Skin of body (tissue), 2 donors: ENCODE results near the gene MACO1. TPM values are rescaled to one million over a fixed set of nuclear protein-coding genes. Genes with fewer than 3 reads are reported as not detected.
A peak's percentile ranks its signal among the peaks of the same experiment; 100 is the strongest.
"Not testable (repeated sequence)": the region's sequence is repeated elsewhere in the genome, so short reads cannot be mapped to it uniquely, and the experiment has no call there.

Experiments used
- DNase-seq: peaks from one replicate; lab custom pipeline; 2025; lab: John Stamatoyannopoulos, UW
- total RNA-seq: library from RNA; depleted of rRNA; stranded (reverse); fragments of >200 nt; gene quantifications from one replicate; pipeline ENCODE4 v1.2.3, GENCODE V29; 2014

MACO1 gene
- total RNA-seq, 1 donor from 2014 or later: 13.1 TPM

DNA sequence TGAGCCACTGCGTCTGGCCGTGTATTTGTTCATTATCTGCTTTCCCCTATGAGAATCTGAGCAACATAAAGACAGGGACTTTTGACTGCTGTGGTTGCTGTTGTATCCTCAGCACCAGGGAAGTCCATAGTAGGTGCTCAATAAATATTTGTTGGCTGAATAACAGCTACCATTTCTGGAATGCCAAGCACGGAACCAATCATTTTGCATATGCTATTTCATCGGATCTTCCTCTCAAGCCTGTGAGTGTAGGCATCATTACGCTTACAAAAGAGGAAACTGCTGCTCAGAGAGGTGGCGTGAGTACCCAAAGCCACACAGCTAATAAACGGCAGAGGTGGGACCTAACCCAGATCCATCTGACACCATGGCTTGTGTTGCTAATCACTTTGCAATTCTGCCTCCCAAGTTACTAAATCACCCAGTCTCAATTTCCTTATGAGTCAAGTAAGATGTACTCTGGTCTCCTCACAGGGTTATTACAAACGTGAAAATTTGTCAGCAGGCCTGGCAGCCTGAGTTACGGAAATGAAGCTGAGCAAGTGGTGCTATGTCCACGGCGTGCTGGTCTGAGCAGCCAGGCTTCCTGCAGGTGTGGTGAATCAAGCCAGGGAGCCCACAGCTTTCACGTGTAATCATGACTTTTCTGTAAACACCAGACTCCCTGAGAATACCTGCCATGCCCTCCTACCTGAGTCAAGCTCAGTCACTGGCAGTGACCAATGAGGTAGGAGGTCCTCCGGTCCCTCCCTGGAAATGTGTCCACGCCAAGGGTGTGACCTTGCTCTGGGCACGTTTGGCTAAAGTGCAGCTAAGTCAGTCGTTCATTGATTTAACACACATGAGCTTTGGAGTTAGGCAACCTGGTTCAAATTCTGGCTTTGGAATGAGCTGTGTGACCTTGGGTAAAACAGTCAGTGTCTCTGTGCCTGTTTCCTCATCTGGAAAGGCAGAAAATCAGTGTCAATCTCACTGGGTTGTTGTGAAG, 5.3 kb upstream of the MACO1 start:
- no peak for DNase-seq

DNA sequence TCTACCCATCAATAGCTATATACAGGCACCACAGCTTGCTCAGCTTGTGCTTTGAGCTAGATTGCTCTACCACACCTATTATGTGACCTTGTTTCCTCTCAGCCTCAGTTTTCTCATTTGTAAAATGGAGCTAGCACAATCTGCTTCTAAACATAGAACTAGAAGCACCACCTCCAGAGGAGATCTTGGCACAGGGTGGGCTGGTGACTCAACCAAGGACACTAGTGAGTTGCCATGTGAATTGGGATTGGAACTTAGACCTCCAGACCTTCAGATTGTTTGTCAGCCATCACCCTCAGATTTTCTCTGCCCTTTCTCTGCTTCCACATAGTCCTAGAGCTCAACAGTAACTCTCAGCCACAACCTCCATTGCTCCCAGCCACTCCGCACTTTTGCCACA, 3.0 kb upstream of the MACO1 start:
- DNase-seq: no peak

- DNase-seq: no peak
These were observed 2.1 kb upstream of the MACO1 start for GRCh38 chr1:25428475-25429166.

DNA sequence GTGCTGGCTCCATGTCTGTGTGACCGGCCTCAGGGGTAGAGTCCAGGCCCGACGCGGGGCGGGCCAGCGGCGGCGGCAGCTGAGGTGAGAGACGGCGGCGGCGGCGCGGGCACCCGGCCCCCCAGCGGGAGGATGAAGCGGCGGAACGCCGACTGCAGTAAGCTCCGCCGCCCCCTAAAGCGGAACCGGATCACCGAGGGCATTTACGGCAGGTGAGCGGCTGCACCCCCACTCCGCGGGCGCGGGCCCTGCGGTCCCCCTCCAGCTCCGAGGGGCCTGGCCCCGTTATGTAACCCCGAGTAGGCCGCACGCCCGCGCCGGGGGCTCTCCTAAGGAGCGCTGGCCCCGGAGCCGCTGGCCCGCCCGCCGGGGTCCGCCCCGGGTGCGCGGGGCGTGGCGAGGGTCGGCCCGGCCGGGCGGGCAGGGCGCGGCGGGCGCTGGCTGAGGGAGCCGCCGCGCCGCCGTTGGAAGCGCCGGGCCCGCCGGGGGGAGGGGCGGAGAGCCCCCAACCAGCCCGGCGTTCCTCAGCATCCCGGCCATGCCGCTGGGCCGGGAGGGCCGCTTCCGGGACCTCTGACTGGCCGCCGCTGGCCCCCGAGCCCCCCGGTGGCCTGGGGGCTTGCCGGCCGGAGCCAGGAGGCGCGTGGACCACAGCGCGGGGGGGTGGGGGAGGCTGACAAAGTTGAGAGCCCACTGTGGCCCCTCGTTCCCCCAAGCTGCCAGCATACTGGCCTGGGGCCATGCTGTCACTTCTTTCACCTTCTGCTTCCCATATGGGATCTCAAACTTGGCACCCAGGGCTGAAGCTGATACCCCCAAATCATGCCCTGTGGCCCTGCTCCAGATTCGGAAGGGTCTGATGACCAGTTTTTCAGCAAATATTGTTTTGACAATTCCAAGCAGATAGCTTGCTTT, 527 bp downstream of the MACO1 start:
- DNase-seq: no peak

- peak; percentile 21 for DNase-seq
These were observed 1.4 kb downstream of the MACO1 start for GRCh38 chr1:25431955-25432719.

GRCh38 chr1:25432749-25433388, 2.2 kb downstream of the MACO1 start:
- no peak for DNase-seq

DNA sequence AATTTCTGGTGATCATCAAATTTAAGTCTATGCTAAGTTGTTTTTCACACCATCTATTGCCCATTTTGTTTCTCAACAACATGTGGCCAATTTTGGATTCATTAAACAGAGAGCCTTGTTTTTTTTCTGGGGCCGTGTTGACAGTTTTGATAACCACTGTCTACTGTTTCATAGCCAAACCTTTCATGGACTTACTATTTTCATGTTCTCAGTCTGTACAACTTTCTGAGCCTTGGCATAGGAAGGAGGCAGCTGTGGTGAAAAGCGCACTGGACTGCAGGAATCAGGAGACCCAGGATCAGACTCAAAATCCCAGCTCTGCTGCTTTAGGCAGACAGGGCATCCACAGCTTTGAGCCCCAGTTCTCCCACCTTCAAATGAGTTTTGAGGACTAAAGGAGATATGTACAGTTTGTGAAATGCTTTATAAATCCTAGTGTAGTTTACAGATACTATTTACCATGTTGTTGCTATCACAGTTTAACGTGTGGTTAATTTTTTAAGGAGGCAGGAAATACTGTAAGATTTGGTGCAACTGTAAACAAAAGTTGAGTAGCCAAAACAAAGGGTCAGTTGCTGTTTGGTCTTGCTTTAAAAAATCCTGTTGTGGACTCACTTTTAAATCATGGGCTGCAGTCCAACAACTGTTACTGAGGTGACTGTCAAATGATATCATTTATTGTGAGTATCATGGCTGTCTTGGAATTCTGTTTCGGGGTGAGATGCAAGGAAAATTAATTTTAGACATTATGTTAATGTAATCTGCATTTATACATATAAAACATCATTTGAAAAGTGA, 2.9 kb downstream of the MACO1 start:
- DNase-seq: no peak

DNA sequence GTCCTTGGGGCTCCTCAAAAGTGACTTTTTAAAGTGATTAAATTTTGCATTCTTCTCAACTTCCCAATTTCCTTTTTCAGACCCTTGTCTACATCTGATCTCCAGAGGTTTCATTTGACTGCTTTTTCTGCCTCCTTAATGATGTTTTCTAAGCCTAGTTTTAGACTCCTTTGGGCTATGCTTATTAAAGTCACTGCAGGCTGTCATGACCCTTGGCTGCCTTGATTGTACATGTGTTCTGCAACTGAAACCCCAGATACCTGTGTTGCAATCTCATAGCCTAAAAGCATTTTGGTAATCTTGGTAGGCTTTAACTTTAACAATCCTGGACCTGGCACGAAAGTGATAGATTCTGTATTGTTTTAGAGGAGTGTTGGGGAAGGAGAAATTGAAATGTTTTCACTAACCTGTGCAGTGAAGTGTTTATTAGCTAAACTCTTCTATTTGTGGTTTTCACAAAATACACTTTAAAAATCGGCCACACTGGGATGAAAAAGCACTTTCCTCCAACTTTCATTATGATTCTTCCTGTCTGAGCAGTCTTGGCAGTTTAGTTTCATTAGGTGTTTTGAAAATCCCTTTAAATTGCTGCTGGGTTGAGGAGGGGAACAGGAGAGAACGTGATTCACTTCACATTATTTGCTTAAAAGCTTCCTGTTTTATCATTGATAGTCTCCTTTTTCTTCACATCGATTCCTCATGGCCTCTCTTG, 4.9 kb downstream of the MACO1 start:
- DNase-seq: no peak

DNA sequence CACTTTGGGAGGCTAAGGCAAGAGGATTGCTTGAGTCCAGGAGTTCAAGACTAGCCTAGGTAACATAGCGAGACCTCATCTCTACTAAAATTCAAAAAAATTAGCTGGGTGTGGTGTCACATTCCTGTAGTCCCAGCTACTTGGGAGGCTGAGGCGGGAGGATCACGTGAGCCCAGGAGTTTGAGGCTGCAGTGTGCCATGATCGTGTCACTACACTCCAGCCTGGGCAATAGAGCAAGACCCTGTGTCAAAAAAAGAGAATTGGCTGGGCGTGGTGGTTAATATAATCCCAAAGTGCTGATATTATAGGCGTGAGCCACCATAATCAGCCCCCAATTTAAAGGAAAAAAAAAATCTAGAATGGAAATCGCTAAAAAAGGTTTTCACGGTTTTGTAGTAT, 7.0 kb downstream of the MACO1 start:
- no peak for DNase-seq

- DNase-seq: no peak
These were observed 8.6 kb downstream of the MACO1 start for GRCh38 chr1:25439287-25439686.

DNA sequence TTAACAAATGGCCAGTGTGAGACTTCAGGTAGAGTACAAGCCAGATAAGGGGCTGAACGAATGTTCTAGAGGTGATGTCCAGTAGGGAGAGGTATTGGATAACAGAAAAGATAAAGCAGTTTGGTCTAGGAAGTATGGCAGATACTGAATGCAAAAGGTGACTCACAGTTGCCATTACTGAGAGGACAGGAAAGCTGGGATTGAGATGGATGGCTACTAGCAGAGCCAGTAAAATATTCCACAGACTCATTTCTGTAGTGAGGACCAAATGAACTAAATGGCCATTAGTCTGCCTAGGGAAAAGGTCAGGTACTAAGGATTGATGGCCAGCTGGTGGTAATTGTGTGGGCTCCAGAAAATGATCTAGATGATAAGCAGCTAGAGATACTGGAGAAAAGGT, 11.5 kb downstream of the MACO1 start:
- no peak for DNase-seq

- DNase-seq: no peak
These were observed 12.5 kb downstream of the MACO1 start for GRCh38 chr1:25443030-25443699.

- DNase-seq: not testable (repeated sequence)
These were observed 13.9 kb downstream of the MACO1 start for GRCh38 chr1:25444604-25445003.

DNA sequence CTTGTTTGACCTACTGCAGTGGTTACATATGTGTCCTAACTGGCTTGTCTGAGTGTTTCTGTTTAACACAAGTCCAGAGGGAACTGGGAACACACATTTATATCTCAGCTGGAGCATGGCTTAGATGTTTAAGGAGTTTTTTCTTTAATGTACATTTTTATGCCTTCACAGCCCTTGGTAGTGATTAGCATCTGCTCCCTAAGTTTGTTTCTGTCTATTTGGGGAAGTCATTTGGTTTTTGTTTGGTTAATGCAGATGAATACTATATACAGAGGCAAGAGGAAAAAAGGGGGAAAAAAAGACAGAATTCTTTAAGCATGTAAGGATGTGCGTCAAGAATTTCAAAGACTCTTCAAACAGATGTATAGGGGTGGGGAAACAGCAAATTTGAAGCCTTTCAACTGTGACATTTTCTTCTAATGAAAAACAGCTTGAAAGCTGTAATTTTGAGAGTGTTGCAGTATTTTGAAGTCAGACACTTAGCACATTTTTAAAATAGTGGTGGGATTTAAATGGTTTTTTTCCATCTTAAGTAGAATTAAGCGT, 15.4 kb downstream of the MACO1 start:
- peak; percentile 76 for DNase-seq

DNA sequence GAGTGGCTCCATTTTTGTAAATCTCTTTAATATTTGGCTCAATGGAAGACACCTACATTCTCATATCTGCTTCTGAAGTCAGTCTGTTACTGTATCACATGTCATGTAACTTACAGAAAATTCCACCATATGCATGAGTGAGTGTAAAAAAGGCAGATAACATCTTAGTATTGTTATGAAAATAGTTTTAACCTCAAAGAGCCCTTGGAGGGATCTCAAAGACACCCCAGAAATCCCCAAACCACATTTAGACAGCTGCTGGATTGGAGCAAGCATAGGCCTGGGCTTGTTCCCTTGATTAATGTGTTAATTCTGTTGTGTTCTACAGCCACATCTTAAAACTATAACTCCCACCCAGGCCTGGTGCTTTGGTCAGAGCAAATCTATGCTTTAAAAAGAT, 16.9 kb downstream of the MACO1 start:
- DNase-seq: no peak

DNA sequence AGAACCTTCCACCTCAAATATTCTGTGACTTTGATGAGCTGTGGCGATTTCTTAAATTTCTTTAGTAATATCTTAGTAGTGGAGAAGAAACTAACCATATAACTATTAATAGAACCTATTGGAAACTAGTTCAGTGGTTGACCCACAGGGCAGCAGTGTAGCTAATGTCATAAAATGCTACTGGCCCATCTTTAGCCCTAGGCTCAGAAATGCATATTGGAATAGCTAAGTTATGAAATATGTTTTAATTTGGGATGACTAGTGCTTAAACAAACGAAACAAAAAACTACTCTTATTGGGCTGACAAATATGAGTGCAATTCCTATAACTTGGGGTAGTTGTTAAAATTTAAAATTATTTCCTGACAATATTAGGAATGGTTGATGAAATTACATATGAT, 20.2 kb downstream of the MACO1 start:
- DNase-seq: no peak

- DNase-seq: no peak
These were observed 21.2 kb downstream of the MACO1 start for GRCh38 chr1:25451908-25452307.

GRCh38 chr1:25456502-25456901, 25.8 kb downstream of the MACO1 start:
- DNase-seq: no peak
